K562 (cell line): ENCODE data around the gene LY6G6F. TPM values are rescaled to one million over a fixed set of nuclear protein-coding genes. Genes with fewer than 3 reads are reported as not detected.

Source experiments
- ATAC-seq: fragments of 200-7000 bp; cut with Tn5 transposase; 3 replicates; pipeline ENCODE4 v1.9.1; 2020; ENCODE audit warnings: moderate library complexity
- BruUV-seq: library from RNA; stranded (reverse); fragments of 400-500 nt; replicated peaks from 2 replicates; lab custom pipeline; 2021; lab: Mats Ljungman, UMichigan
- CTCF ChIA-PET: fragments of 300-600 bp; formaldehyde crosslinking; extraction: SDS; loops from one replicate; lab custom pipeline; 2021; ENCODE audit warnings: low intra/inter-chr PET ratio; lab: Yijun Ruan, JAX
- POLR2A ChIA-PET: fragments of 300-600, 350-650 bp; sonication (Branson Sonifier 250); formaldehyde crosslinking; extraction: SDS; loops from one replicate; lab custom pipeline; 2021; ENCODE audit warnings: antibody characterized with exemption, inconsistent platforms; lab: Yijun Ruan, JAX
- DNase-seq, 4 experiments: peaks; one replicate each; pipeline versions ENCODE4 v3.0.0 to v3.0.0-alpha.2; 2011 to 2018; ENCODE audit warnings: low spot score in 3 of 4, mixed read lengths in 3 of 4; ENCODE audit errors: extremely low read depth in 1 of 4
- FAIRE-seq: peaks from 2 replicates; lab custom pipeline; 2011; peaks lifted over from hg19 to GRCh38; lab: Jason Lieb, UNC
- H2AFZ ChIP-seq: 2 replicates; pipeline ENCODE4 v1.6.0; 2011; ENCODE audit warnings: low read depth, low read length, control low read depth, inconsistent platforms
- H3K27ac ChIP-seq: fragments of 200-600 bp; 3 replicates; pipeline ENCODE4 v1.8.0; 2011; ENCODE audit warnings: low read depth, mild to moderate bottlenecking, control low read depth, inconsistent platforms, low read length, moderate library complexity, mixed read lengths; ENCODE audit errors: extremely low read depth
- H3K27me3 ChIP-seq, 2 experiments: fragments of 300-600 bp in 1 of 2; 2 replicates in 1 of 2; 3 replicates in 1 of 2; pipeline versions ENCODE4 v1.6.0 to v1.8.0; 2011; ENCODE audit warnings: inconsistent platforms in 2 of 2, low read length in 2 of 2, mild to moderate bottlenecking in 1 of 2, mixed read lengths in 1 of 2, moderate library complexity in 1 of 2; ENCODE audit not compliant: control insufficient read depth in 2 of 2, insufficient read depth in 2 of 2
- H3K36me3 ChIP-seq: fragments of 300-600 bp; 3 replicates; pipeline ENCODE4 v1.8.0; 2011; ENCODE audit warnings: mild to moderate bottlenecking, low read length, inconsistent platforms; ENCODE audit not compliant: control insufficient read depth, insufficient read depth
- H3K4me1 ChIP-seq, 2 experiments: fragments of 200-600 bp in 1 of 2; replicated peaks in 1 of 2; 2 replicates in 1 of 2; 3 replicates in 1 of 2; pipeline versions ENCODE4 v1.5.1 to v1.8.0; 2011; ENCODE audit warnings: inconsistent platforms in 2 of 2, low read length in 2 of 2, mild to moderate bottlenecking in 1 of 2, mixed read lengths in 1 of 2, moderate library complexity in 1 of 2; ENCODE audit not compliant: control insufficient read depth in 2 of 2, insufficient read depth in 2 of 2
- H3K4me2 ChIP-seq: 2 replicates; pipeline ENCODE4 v1.6.1; 2011; ENCODE audit warnings: low read length, control low read depth, inconsistent platforms, mixed read lengths; ENCODE audit not compliant: insufficient read depth
- H3K4me3 ChIP-seq: fragments of 200-600 bp; sonication (generic), shearing (Covaris generic); 2 replicates; pipeline ENCODE4 v1.5.1; 2016; ENCODE audit warnings: control low read depth, inconsistent platforms
- H3K79me2 ChIP-seq: fragments of 200-600 bp; 3 replicates; pipeline ENCODE4 v1.8.0; 2011; ENCODE audit warnings: low read length, inconsistent platforms; ENCODE audit not compliant: control insufficient read depth, insufficient read depth
- H3K9ac ChIP-seq, 2 experiments: 2 replicates each; pipeline versions ENCODE4 v1.6.0 to v1.6.1; 2011; ENCODE audit warnings: low read depth in 2 of 2, low read length in 2 of 2, control low read depth in 1 of 2, inconsistent platforms in 1 of 2, mild to moderate bottlenecking in 1 of 2, mixed read lengths in 1 of 2; ENCODE audit not compliant: insufficient read depth in 1 of 2
- H3K9me1 ChIP-seq: one replicate; pipeline ENCODE4 v1.6.0; 2011; ENCODE audit warnings: inconsistent platforms, mild to moderate bottlenecking, low read length, moderate library complexity; ENCODE audit not compliant: control insufficient read depth, insufficient read depth
- H3K9me3 ChIP-seq: replicated peaks from 2 replicates; pipeline ENCODE4 v1.5.1; 2011; ENCODE audit warnings: low read depth, low read length, inconsistent platforms; ENCODE audit not compliant: control insufficient read depth, insufficient read depth
- H4K20me1 ChIP-seq: replicated peaks from 2 replicates; pipeline ENCODE4 v1.6.1; 2011; ENCODE audit warnings: low read length, inconsistent platforms, mixed read lengths; ENCODE audit not compliant: control insufficient read depth, insufficient read depth
- EHMT2 ChIP-seq: fragments of 450-650 bp; IDR thresholded peaks from 2 replicates; pipeline ENCODE4 v1.6.1; 2018; ENCODE audit warnings: antibody characterized with exemption
- HOXB6 ChIP-seq: fragments of 250-450 bp; sonication (Bioruptor Pico); IDR thresholded peaks from 2 replicates; pipeline ENCODE4 v1.5.1; 2022; ENCODE audit warnings: mild to moderate bottlenecking, borderline replicate concordance
- LARP7 ChIP-seq: fragments of 450-650 bp; IDR thresholded peaks from 2 replicates; pipeline ENCODE4 v1.6.1; 2016
- NFIC ChIP-seq: fragments of 450-650 bp; IDR thresholded peaks from 2 replicates; pipeline ENCODE4 v1.6.1; 2017; ENCODE audit warnings: mild to moderate bottlenecking, inconsistent platforms
- NKRF ChIP-seq: fragments of 450-650 bp; IDR thresholded peaks from 2 replicates; pipeline ENCODE4 v1.6.1; 2016; ENCODE audit warnings: borderline replicate concordance
- POLR2AphosphoS2 ChIP-seq: IDR thresholded peaks from 2 replicates; pipeline ENCODE4 v1.6.1; 2012; ENCODE audit warnings: low read length, improper control_type of control experiment
- SIX5 ChIP-seq, 2 experiments: IDR thresholded peaks; 2 replicates each; pipeline ENCODE4 v1.6.1; 2011; ENCODE audit warnings: low read length in 2 of 2, borderline replicate concordance in 1 of 2, low read depth in 1 of 2, mild to moderate bottlenecking in 1 of 2, moderate library complexity in 1 of 2; ENCODE audit not compliant: insufficient read depth in 1 of 2
- SMARCA5 ChIP-seq: fragments of 450-650 bp; IDR thresholded peaks from 2 replicates; pipeline ENCODE4 v1.6.1; 2016
- TAF15 ChIP-seq: fragments of 200-400 bp; formaldehyde crosslinking; IDR thresholded peaks from 2 replicates; pipeline ENCODE4 v1.6.1; 2017; ENCODE audit warnings: mild to moderate bottlenecking, low read depth, low read length, moderate library complexity
- TEAD4 ChIP-seq, 2 experiments: sonication (generic) in 1 of 2; formaldehyde crosslinking in 1 of 2; IDR thresholded peaks; 2 replicates each; pipeline versions ENCODE4 v1.6.1 to v1.8.0; 2012 to 2022; ENCODE audit warnings: borderline replicate concordance in 1 of 2, inconsistent platforms in 1 of 2, low read length in 1 of 2, mild to moderate bottlenecking in 1 of 2, missing genetic modification reagents in 1 of 2
- WGBS: fragments of 100-300 bp; shearing (Covaris generic); methylation state at CpG from one replicate; pipeline ENCODE4 v1.1.6; 2016; ENCODE audit warnings: low coverage, mixed read lengths; ENCODE audit not compliant: insufficient coverage; ENCODE audit errors: missing lambda C conversion rate; 5-methylcytosine and 5-hydroxymethylcytosine counted together
- in situ Hi-C: fragments of 300-500 bp; cut with MboI; formaldehyde crosslinking; loops from 4 replicates; pipeline ENCODE4 v1.15.0; 2018; ENCODE audit warnings: inconsistent platforms, mixed read lengths
- intact Hi-C: fragments of 100-400 bp; cut with micrococcal nuclease; formaldehyde crosslinking; loops from 2 replicates; pipeline ENCODE4 v1.14.2; 2022
- polyA plus RNA-seq, 8 experiments: library from polyadenylated mRNA; depleted of rRNA in 4 of 8; stranded (reverse) in 5 of 8; unstranded in 3 of 8; fragments of >200 nt; fragmentation: Nextera tagmentation in 2 of 8; fragmentation: Illumina TruSeq in 1 of 8; extraction: Ambion mirVana in 2 of 8; extraction: Trizol in 1 of 8; gene quantifications; 2 replicates each; pipeline versions ENCODE4 v1.2.1 to v1.2.3, GENCODE V29; 2011 to 2014; ENCODE audit warnings: inconsistent platforms in 1 of 8, missing spikeins in 1 of 8
- total RNA-seq, 7 experiments: library from RNA; depleted of rRNA in 6 of 7; stranded (reverse); fragments of >200 nt in 6 of 7; fragmentation: Illumina TruSeq in 2 of 7; extraction: Trizol in 2 of 7; gene quantifications; 2 replicates each; pipeline versions ENCODE4 v1.2.1 to v1.2.3, GENCODE V29; 2011 to 2021; ENCODE audit warnings: low replicate concordance in 1 of 7
- TF ChIP-seq, protein P1 (sequence below), 2 experiments: fragments of 450-650 bp; IDR thresholded peaks; 2 replicates each; pipeline ENCODE4 v1.6.1; 2016; ENCODE audit warnings: mild to moderate bottlenecking in 2 of 2, borderline replicate concordance in 1 of 2, low read depth in 1 of 2, moderate library complexity in 1 of 2

Gene LY6G6F
- total and polyA plus RNA-seq, 9 of the 15 experiments (the other 6 are each of a cell fraction or from before 2014, with no cell fraction given) = 0.14 to 0.50 (median 0.28) TPM; not detected in 2

DNA sequence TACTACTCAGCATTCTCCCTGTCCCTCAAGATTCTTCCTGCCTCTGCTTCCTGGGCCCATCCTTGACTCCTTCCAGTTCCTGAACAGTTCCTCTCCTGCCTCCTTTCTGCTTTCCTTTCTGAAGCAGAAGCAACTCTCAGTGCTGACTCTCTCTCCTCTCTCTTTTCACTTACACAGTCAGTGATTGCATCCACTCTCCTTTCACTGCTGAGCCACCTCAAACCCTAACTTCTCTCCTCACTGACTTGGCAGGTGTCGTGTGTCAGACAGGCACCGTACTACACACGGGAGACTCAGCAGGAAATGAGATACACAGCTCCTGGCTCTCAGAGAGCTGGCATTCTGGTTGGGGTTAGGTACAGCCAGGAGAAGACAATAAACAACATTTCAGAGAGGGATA lies 9.1 kb upstream of the LY6G6F start:
- POLR2A ChIA-PET = interaction anchor here (0.8 to 1.3 kb wide), 5 partner anchors 13 to 72 kb away, joined by 3 to 5 read pairs (median 3); partner anchors contain the start of genes BAG6 and MPIG6B
- no peak overlapping the region for H3K4me2 ChIP-seq
- peaks cover 16 to 17% of the 10 kb centered on the region in 2 experiments for H3K4me1 ChIP-seq
- H3K9ac ChIP-seq = peak overlapping the region in 1 of 2 experiments; percentile 24; a peak in 1 of 4 replicates
- no peak for ATAC-seq
- H3K79me2 ChIP-seq = peaks cover 45% of the 10 kb centered on the region
- no peak for FAIRE-seq
- H2AFZ ChIP-seq = no peak overlapping the region
- peaks cover 83% of the 10 kb centered on the region for H3K36me3 ChIP-seq
- 54% methylated on average over 3 of the region's 3 CpGs for WGBS
- no peaks in the 10 kb centered on the region for H3K27me3 ChIP-seq
- CTCF ChIA-PET = interaction anchor here (0.7 kb wide), 1 partner anchor 331 kb away, joined by 3 read pairs; no protein-coding TSS in a partner anchor
- no TSS peak for BruUV-seq
- intact Hi-C loops (no loop called here), in situ Hi-C loops (no loop called here)
- H3K9me3 ChIP-seq = no peaks in the 10 kb centered on the region
- no peak overlapping the region for H3K4me3 ChIP-seq
- peak overlapping the region; percentile 12; the same call in 1 of the 3 replicates for H3K27ac ChIP-seq
- H3K9me1 ChIP-seq = peaks cover 5% of the 10 kb centered on the region
- no peak for DNase-seq
- H4K20me1 ChIP-seq = no peaks in the 10 kb centered on the region; the same call in 1 of the 2 replicates
- TF ChIP-seq NFIC = 0 out of 2 replicates have a peak, but pooled peaks have one; percentile 6
- peak; percentile 27; the same call in 1 of the 2 replicates for TF ChIP-seq NKRF
- TF ChIP-seq, protein P1, sequence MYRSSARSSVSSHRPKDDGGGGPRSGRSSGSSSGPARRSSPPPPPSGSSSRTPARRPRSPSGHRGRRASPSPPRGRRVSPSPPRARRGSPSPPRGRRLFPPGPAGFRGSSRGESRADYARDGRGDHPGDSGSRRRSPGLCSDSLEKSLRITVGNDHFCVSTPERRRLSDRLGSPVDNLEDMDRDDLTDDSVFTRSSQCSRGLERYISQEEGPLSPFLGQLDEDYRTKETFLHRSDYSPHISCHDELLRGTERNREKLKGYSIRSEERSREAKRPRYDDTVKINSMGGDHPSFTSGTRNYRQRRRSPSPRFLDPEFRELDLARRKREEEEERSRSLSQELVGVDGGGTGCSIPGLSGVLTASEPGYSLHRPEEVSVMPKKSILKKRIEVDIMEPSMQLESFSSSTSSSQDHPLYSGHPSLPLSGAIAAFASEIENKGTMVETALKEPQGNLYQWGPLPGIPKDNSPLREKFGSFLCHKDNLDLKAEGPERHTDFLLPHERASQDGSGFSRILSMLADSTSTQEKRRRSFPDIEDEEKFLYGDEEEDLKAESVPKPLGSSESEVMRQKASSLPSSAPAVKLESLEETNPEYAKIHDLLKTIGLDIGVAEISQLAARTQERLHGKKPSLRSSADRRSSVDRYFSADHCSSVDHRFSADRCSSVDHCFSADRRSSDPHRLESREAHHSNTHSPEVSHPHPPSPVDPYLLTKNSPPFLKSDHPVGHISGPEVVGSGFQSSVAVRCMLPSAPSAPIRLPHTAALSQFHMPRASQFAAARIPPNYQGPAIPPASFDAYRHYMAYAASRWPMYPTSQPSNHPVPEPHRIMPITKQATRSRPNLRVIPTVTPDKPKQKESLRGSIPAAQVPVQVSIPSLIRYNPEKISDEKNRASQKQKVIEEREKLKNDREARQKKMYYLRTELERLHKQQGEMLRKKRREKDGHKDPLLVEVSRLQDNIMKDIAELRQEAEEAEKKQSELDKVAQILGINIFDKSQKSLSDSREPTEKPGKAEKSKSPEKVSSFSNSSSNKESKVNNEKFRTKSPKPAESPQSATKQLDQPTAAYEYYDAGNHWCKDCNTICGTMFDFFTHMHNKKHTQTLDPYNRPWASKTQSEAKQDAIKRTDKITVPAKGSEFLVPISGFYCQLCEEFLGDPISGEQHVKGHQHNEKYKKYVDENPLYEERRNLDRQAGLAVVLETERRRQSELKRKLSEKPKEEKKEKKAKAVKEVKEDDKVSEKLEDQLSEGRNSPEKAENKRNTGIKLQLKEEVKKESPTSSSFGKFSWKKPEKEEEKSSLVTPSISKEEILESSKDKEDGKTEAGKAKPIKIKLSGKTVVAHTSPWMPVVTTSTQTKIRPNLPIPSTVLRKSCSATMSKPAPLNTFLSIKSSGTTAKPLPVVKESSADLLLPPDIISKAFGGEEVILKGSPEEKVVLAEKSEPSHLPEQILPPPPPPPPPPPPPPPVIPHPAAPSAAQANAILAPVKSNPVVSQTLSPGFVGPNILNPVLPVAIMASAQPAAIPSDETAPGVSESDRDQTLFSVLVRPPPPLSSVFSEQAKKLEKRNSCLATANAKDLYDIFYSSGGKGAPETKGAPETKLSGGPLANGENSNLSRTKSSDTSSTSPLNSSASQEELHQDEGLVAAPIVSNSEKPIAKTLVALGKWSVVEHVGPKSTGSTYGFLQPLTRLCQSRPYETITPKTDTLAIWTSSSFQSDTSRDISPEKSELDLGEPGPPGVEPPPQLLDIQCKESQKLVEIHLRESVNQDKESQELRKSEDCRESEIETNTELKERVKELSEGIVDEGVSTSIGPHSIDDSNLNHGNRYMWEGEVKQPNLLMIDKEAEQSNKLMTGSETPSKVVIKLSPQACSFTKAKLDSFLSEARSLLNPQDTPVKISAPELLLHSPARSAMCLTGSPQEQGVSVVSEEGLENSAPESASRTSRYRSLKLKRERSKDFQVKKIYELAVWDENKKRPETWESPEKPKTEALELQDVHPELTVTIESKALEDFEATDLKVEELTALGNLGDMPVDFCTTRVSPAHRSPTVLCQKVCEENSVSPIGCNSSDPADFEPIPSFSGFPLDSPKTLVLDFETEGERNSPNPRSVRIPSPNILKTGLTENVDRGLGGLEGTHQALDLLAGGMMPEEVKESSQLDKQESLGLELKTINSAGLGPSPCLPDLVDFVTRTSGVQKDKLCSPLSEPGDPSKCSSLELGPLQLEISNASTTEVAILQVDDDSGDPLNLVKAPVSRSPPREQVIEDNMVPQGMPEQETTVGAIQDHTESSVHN (IDR thresholded peaks at IDR 0.05; ENCODE audit: borderline replicate concordance in 1 of 2, low read depth in 1 of 2) = peak in 1 of 2 experiments; percentile 16; a peak in 1 of 4 replicates
- TF ChIP-seq EHMT2 = 0 out of 2 replicates have a peak, but pooled peaks have one; percentile 22
- TF ChIP-seq LARP7 = 0 out of 2 replicates have a peak, but pooled peaks have one; percentile 36
- TF ChIP-seq SMARCA5 = peak; percentile 58; the same call in 1 of the 2 replicates
- TF ChIP-seq TEAD4 (IDR thresholded peaks at IDR 0.05; ENCODE audit: low read length) = no peak
- no peak for TF ChIP-seq TEAD4 (CRISPR knock-in tag; IDR thresholded peaks at IDR 0.05; ENCODE audit: borderline replicate concordance)
- TF ChIP-seq SIX5 (IDR thresholded peaks at IDR 0.05; ENCODE audit: borderline replicate concordance in 1 of 2, insufficient read depth in 1 of 2, low read depth in 1 of 2, low read length in 2 of 2) = 0 out of 4 replicates have a peak, but pooled peaks of 1 of the 2 experiments have one; percentile 12
- no peak for TF ChIP-seq TAF15
- TF ChIP-seq POLR2AphosphoS2 = 0 out of 2 replicates have a peak, but pooled peaks have one; percentile 36
- TF ChIP-seq HOXB6 (CRISPR knock-in tag) = no peak
